NT2/D1 (cell line): Measurements from ENCODE around the gene ERCC8.

Experiments used
- YY1 ChIP-seq: IDR thresholded peaks from 2 replicates; pipeline ENCODE4 v1.6.1; 2011; ENCODE audit not compliant: insufficient read length, insufficient read depth
- ZNF274 ChIP-seq: IDR thresholded peaks from 2 replicates; pipeline ENCODE4 v1.6.1; 2011; ENCODE audit warnings: mild to moderate bottlenecking, low read depth, low read length

GRCh38 chr5:60989790-60990189 is 44.9 kb upstream of the ERCC8 start:
- TF ChIP-seq YY1 = no peak
- no peak for TF ChIP-seq ZNF274
